Mucosa of descending colon (tissue), 3 donors: ENCODE results near the gene NOTCH4. TPM values are rescaled to one million over a fixed set of nuclear protein-coding genes. Genes with fewer than 3 reads are reported as not detected.

Experiments used
- ATAC-seq: fragments of 200-7000 bp; cut with Tn5 transposase; one replicate; pipeline ENCODE4 v1.9.1; 2020; ENCODE audit warnings: mild to moderate bottlenecking, moderate library complexity
- DNase-seq, 3 donors: peaks; one replicate each; pipeline ENCODE4 v3.0.0-alpha.2; 2020
- H3K36me3 ChIP-seq: fragments of 200-600 bp; one replicate; pipeline ENCODE4 v1.8.0; 2021; ENCODE audit warnings: low read depth, mild to moderate bottlenecking
- H3K4me1 ChIP-seq: fragments of 200-600 bp; one replicate; pipeline ENCODE4 v1.8.0; 2021; ENCODE audit warnings: low read depth, mild to moderate bottlenecking
- H3K4me3 ChIP-seq: fragments of 200-600 bp; one replicate; pipeline ENCODE4 v1.8.0; 2021; ENCODE audit warnings: mild to moderate bottlenecking
- H3K9me3 ChIP-seq: fragments of 200-600 bp; one replicate; pipeline ENCODE4 v1.8.0; 2021; ENCODE audit warnings: mild to moderate bottlenecking
- intact Hi-C, 2 donors: fragments of 100-400 bp; cut with DNase I in 1 of 2; cut with micrococcal nuclease in 1 of 2; formaldehyde crosslinking; loops; one replicate each; pipeline versions ENCODE4 v1.11.0 to v1.11.1; 2022; cut with DNase I, micrococcal nuclease
- total RNA-seq, 3 donors: library from RNA; stranded (reverse); fragmentation: NEBNext Ultra II Directional in 2 of 3; extraction: Animal tissue kit (Norgen Biotek cat#: 25700) in 2 of 3; gene quantifications; one replicate each; pipeline versions ENCODE4 v1.2.1 to v1.2.4, GENCODE V29; 2021 to 2023
- TF ChIP-seq, protein P1 (sequence below): fragments of 200-600 bp; IDR thresholded peaks from one replicate; pipeline ENCODE4 v1.8.0; 2022; ENCODE audit warnings: antibody characterized with exemption, mild to moderate bottlenecking
- donor health status: DM: no; HTN: no; CAD: no; lungs with moderate emphysema.
- donor health status: DM: no; HTN: no; CAD: no.
- donor health status: DM: no; HTN: yes; CAD: no.

Gene NOTCH4
- total RNA-seq, 3 donors from 2014 or later, result 1.5 to 10.5 (median 4.0) TPM

- Histone ChIP-seq H3K4me3 (no peak overlapping the region), H3K4me1 (peaks cover 22% of the 10 kb centered on the region), H3K36me3 (peaks cover 4% of the 10 kb centered on the region), H3K9me3 (no peaks in the 10 kb centered on the region)
- intact Hi-C loops, result no loop called here
- DNase-seq, result no peak
- TF ChIP-seq, protein P1, sequence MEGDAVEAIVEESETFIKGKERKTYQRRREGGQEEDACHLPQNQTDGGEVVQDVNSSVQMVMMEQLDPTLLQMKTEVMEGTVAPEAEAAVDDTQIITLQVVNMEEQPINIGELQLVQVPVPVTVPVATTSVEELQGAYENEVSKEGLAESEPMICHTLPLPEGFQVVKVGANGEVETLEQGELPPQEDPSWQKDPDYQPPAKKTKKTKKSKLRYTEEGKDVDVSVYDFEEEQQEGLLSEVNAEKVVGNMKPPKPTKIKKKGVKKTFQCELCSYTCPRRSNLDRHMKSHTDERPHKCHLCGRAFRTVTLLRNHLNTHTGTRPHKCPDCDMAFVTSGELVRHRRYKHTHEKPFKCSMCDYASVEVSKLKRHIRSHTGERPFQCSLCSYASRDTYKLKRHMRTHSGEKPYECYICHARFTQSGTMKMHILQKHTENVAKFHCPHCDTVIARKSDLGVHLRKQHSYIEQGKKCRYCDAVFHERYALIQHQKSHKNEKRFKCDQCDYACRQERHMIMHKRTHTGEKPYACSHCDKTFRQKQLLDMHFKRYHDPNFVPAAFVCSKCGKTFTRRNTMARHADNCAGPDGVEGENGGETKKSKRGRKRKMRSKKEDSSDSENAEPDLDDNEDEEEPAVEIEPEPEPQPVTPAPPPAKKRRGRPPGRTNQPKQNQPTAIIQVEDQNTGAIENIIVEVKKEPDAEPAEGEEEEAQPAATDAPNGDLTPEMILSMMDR, result no peak
- ATAC-seq, result no peak
Measured at GRCh38 chr6:32174416-32174815, 49.5 kb downstream of the NOTCH4 start.

GRCh38 chr6:32173051-32173727 lies 50.7 kb downstream of the NOTCH4 start:
- H3K9me3 ChIP-seq, result no peaks in the 10 kb centered on the region
- TF ChIP-seq, protein P1, result no peak
- peaks cover 4% of the 10 kb centered on the region for H3K36me3 ChIP-seq
- DNase-seq, result no peak
- ATAC-seq, result no peak
- intact Hi-C loops, result no loop called here
- peaks cover 17% of the 10 kb centered on the region for H3K4me1 ChIP-seq
- no peak overlapping the region for H3K4me3 ChIP-seq

GRCh38 chr6:32171234-32171633 lies 52.6 kb downstream of the NOTCH4 start:
- intact Hi-C loops, result no loop called here
- H3K4me1 ChIP-seq, result peaks cover 7% of the 10 kb centered on the region
- ATAC-seq, result no peak
- no peaks in the 10 kb centered on the region for H3K9me3 ChIP-seq
- DNase-seq, result no peak
- no peak overlapping the region for H3K4me3 ChIP-seq
- TF ChIP-seq, protein P1, result no peak
- H3K36me3 ChIP-seq, result no peaks in the 10 kb centered on the region

GRCh38 chr6:32170294-32170693 lies 53.6 kb downstream of the NOTCH4 start:
- H3K36me3 ChIP-seq, result no peaks in the 10 kb centered on the region
- no peak overlapping the region for H3K4me3 ChIP-seq
- peaks cover 6% of the 10 kb centered on the region for H3K4me1 ChIP-seq
- ATAC-seq (no peak), DNase-seq (peak in 2 of 3 donors; percentile 8 to 33)
- intact Hi-C loops, result no loop called here
- TF ChIP-seq, protein P1, result no peak
- H3K9me3 ChIP-seq, result no peaks in the 10 kb centered on the region

DNA sequence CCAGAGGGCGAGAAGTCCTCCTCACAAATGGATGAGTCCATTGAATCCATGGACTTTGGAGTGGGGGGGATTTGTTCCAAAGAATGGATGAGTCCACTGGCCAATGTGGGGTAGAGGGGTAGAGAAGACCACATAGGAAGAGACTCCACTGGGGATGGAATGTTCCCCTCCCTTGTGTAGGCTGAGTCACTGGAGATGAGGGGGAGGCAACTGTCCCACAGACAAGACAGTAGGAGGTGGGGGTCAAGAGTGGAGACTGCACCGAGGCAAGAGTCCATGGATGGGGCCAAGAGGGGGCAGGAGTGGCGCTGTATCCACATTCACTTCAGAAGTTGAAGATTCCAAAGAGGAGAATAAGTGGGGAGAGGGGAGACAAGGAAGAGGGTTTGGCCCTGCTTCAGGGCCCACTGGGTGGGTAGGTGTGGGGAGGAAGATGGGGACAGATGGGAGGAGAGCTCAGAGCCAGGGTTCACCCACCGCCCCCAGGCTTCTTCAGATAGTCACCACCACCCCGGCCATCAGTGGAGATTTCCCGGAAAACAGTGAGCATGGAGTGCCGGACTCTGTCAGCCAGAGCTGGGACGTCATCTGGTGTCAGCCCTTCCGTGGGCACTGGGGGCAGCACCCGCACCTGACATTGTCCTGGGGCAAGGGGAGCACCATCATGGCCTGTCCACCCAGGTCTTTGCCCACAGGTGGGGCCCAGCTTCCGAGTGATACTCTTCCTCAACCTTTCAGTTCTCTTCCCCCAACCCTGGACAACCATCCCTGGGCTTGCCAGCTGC lies 54.9 kb downstream of the NOTCH4 start:
- TF ChIP-seq, protein P1, result no peak
- ATAC-seq, result no peak
- H3K9me3 ChIP-seq, result no peaks in the 10 kb centered on the region
- intact Hi-C loops, result no loop called here
- no peaks in the 10 kb centered on the region for H3K4me1 ChIP-seq
- DNase-seq, result peak in 2 of 3 donors; percentile 23 to 36
- no peak overlapping the region for H3K4me3 ChIP-seq
- H3K36me3 ChIP-seq, result no peaks in the 10 kb centered on the region
